GM12801 (cell line): ENCODE results near the gene NUMB.

ENCODE experiments used
- TF ChIP-seq, protein P1 (sequence below): IDR thresholded peaks from one replicate; pipeline ENCODE4 v1.5.1; 2011; ENCODE audit warnings: control low read depth; ENCODE audit not compliant: insufficient read length; ENCODE audit errors: extremely low read depth

Gene NUMB

GRCh38 chr14:73472185-73473114, 14.1 kb upstream of the NUMB start:
- TF ChIP-seq, protein P1, sequence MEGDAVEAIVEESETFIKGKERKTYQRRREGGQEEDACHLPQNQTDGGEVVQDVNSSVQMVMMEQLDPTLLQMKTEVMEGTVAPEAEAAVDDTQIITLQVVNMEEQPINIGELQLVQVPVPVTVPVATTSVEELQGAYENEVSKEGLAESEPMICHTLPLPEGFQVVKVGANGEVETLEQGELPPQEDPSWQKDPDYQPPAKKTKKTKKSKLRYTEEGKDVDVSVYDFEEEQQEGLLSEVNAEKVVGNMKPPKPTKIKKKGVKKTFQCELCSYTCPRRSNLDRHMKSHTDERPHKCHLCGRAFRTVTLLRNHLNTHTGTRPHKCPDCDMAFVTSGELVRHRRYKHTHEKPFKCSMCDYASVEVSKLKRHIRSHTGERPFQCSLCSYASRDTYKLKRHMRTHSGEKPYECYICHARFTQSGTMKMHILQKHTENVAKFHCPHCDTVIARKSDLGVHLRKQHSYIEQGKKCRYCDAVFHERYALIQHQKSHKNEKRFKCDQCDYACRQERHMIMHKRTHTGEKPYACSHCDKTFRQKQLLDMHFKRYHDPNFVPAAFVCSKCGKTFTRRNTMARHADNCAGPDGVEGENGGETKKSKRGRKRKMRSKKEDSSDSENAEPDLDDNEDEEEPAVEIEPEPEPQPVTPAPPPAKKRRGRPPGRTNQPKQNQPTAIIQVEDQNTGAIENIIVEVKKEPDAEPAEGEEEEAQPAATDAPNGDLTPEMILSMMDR = no peak

- TF ChIP-seq, protein P1 = no peak
Measured at GRCh38 chr14:73471582-73472184, 13.3 kb upstream of the NUMB start.

DNA sequence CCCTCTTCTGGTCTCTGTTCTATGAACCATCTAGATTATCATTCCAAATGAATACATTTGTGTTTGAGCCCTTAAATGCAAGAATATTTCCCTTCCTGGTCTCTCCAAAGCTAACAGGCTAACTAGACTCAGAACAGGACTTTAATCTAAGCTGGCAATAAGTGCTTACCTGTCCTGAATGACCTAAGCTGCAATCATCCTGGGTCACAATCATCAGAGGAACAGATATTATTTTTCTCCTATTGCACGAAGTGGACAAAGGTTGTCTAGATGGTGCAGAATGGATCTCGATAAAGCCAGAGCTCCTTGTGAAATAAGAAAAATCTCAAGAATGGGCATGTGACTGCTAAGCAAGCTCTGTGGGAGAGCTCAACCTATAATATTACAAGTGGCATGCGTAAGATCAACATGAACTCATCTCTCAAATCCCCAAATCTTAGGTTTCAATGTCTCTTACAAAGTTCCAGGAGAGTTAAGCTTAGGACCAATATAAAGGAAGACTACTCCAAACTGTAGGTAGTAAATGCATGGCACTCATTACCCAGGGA, 10.6 kb upstream of the NUMB start:
- TF ChIP-seq, protein P1 = no peak

- TF ChIP-seq, protein P1 = no peak
Measured at GRCh38 chr14:73467800-73468199, 9.5 kb upstream of the NUMB start.

- TF ChIP-seq, protein P1 = no peak
Measured at GRCh38 chr14:73467377-73467776, 9.0 kb upstream of the NUMB start.

GRCh38 chr14:73466861-73467260, 8.5 kb upstream of the NUMB start:
- TF ChIP-seq, protein P1 = no peak

DNA sequence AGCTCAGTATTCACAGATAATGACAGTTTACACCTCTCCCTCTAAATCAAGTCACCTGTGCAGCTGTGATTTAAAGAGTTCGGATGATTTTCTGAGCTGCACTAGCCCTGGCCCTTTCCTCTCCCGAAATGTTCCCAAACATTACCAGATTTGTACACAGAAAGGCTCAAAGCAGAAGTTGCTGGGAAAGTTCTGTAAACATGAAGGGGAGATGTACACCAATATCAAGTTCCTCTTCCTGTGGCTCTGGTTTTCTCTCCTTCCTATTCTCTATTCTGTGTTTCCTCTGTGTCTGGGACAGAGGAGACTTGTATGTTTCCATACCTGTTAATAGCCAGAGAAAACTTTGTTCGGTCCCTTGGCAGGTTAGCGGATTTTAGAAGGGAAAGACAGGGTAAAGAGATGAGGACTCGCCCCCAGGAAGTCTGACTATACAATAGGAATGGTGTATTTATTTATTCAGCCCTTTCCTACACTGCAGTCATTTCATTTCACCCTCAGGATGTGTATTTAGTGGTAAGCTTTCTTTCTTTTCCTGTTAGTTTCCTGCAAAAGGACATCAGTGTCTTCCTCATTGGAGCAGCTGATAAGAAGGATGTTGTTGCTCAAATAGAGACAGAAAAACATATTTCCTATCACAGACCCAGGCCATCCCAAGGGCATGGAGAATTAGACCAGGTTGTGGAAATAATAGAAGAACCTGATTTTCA, 7.6 kb upstream of the NUMB start:
- TF ChIP-seq, protein P1 = no peak
